HG03060 (cell line): ENCODE measurements around the gene SDK2.
"Not testable (repeated sequence)": the region's sequence is repeated elsewhere in the genome, so short reads cannot be mapped to it uniquely, and the experiment has no call there.

Experiments
- ATAC-seq: cut with Tn5 transposase; IDR thresholded peaks from one replicate; pipeline ENCODE4 v1.9.1; 2021; ENCODE audit warnings: low read depth, moderate number of reproducible peaks; ENCODE audit not compliant: unreplicated experiment

The SDK2 gene

DNA sequence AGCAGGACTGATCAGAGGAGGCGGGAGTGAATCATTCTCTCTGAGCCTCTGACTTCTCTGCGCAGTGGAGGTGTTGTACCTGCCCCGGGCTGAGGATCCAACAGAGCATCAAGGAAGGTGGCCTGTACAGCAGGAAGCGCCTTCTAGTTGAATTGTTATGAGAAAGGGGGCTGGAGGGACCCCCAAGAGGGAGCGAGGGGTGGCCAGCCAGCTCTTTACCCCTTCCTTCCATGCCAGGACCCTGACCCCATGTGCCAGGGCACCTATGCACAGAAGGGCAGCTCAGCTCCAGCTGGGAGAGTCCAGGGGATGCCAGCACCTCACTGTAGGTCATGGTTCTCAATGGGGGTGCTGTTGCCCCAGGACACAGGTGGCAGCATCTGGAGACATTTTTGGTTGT is 149.3 kb downstream of the SDK2 start:
- ATAC-seq, result no peak

DNA sequence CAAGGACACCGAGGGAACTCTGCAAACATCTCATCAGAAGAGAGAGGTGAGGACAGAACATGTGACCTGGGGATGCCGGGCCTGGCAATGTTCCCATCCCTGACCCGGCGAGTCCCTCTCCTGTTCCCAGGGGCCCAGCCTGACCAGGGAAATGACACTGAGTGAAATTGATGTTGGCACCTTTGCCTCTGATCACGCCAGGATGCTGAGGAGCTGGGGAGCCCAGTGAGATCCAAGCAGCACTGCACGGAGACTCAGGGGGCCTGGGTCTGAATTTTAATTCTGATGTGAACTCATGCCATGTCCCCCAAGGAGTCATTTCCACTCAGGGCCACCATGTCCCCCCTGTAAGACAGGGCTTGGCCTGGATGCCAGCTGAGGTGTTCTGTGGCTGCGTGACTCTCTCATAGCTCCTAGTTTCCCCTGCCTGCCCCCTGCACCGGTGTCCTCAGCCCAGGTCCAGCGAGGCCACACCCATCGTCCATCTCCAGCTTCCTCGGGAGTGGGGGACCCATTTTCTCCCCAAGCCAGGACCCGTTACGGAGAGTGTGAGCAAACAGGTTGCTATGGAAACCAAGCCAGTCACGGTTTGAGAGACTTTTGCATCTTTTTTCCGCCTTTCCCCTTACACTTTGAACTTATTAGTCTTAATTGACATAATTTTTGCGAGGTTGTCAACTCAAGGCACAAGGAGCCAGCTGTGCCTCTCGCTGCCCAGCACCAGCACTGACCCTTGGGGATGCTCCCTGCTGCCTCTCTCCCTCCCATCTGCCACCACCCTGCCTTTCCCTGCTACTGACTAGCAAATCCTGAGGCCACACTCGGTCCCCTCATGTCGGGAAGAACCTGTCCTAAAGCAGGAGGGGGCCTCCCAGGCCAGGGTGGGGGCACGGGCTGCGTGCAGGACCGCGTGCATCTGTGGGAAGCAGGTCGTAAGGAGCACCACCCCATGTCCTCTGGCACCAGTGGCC is 150.0 kb downstream of the SDK2 start:
- no peak for ATAC-seq

DNA sequence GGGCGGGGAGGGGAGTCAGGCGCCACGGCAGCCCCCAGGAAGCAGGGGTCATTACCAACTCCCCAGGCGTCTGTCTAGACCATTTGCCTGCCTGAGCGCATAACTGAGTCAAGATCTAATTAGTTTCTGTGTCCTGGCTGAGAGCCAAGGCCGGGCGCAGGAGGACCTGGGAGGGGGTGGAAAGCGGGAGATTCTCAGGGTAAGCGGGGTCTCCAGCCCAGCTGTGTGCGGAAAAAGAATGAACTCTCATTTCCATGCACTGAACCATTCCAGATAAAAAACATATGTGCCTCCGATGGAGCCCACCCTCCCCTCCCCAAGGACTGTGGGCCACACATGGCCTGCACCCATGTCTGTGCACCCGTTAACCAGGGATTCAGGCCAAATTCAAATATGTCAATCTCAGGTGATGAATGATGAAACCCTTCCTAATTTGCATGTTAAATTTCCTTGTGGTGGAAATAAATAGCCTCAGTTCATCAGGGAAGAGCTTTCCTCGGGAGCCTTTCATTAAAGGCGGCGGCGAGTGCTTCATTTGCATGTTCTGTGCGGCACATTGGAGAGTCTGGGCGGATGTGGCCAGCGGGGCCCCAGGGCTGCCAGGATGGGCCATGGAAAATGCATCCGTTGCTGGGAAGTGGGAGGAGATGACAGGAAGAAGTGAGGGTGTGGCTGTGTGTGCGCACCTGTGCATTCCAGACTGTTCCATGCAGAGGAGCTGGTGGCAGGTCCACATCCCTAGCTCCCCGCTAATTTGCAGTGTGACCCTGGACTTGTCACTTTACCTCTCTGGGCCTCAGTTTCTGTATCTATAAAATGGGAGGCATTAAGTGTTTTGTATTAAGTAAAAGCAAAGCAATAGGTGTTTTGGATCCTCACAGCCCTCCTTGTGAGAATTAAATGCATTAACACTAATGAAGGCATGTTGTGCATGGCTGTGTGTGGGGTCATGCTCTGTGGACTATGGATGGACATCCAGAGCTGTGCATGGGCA is 151.1 kb downstream of the SDK2 start:
- no peak for ATAC-seq

DNA sequence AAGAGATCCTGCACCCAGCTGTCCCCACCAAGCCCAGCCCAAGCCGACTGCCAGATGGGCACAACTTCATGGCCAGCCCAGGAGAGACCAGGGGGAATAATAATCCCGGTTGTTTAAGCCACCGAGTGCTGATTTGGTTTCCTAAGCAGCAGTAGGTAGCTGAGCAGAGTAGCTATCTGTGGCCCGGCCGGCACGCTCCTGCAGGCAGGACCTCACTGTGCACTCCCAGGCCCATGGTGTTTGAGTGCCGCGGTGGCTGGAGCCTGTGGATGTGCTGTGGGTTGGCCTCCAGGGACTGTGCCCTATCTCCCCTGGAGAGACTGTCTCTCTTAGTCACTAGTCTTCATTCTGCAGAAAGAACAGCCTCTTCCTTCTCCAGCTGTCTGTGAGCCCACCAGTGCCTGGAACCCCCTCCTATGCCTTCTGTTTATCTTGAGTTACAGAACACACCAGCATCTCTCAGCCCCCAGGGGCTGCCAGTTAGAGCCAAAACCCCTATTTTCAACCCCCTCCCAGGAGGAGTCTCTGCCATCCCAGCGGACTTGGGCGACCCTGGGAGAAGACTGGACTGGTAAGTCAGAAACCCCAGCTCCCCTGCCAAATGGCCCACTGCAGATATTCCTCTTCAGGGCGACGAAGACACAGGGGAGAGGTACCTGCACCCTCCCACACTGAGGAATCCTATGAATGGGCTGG is 152.0 kb downstream of the SDK2 start:
- no peak for ATAC-seq

DNA sequence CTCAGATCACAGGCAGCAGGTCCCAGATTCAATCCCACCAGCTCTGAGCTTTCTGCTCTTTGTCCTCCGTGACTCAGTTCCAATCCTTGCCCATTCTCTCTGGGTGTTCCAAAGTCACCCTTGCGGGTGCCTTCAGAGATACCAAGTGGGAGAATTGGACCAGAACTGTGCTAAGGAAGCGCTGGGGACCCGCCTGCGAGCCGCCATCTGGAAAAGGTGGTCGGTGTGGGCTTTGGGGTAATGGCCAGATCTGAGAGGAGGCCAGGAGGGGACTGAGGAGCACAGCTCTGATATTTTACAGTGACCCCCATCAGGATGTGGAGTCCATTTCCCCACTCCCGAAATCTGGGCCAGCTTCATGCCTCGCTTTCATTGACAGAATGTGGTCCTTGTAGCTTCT is 152.6 kb downstream of the SDK2 start:
- no peak for ATAC-seq

DNA sequence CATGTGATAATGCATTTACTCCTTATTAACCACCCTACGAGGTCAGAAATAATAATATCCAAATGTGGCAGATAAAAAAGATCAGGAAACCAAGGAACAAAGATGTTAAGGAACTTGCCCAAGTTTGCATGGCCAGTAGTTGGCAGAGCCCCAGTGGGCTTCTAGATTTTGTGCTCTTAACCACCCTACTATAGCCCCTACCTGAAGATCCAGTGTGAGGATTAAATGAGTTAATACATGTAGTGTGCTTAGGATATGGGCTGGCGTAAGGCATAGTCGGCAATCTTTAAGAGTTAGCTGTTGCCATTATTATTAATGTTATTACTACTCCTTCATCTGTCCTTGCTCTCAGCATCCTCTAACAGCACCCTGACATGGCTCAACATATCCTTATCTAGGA is 153.4 kb downstream of the SDK2 start:
- ATAC-seq, result no peak

DNA sequence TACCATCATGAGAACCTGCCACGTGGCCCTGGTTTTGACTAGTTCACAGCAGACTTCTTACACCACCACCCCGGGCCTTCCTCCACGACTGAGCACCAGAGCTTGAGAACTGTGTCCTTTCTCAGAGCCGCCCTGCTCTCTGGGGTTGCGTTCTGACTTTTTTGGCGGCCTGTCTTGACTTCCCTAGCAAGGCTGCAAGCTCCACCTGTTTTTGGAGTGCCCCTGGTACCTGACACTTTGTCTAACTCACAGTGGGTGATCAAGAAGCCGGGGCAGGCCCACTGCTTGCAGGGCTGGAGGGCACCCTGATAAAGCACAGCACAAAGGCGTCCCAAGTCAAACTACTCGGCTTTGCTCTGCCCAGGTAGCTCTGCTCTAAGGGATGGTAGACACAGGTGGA is 154.3 kb downstream of the SDK2 start:
- ATAC-seq, result no peak

DNA sequence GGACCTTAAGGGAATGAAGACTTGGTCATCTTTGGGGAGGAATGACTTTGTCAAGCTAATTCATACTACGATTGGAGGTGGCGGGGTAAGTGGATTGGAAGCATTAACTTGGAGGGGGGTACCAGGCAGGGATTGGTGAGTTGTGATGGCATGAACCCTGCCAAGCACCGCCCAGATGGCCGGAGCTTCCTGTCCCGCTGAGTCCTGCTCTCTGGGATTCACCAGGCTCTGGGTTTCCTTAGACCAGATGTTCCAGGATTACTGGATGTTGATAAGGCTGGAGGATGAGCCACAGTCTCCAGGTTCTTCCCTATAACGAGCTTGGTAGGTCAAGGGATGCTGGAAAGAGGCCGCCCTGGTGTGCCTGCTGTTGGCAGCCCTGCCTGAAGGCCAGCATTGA is 154.9 kb downstream of the SDK2 start:
- ATAC-seq, result no peak

DNA sequence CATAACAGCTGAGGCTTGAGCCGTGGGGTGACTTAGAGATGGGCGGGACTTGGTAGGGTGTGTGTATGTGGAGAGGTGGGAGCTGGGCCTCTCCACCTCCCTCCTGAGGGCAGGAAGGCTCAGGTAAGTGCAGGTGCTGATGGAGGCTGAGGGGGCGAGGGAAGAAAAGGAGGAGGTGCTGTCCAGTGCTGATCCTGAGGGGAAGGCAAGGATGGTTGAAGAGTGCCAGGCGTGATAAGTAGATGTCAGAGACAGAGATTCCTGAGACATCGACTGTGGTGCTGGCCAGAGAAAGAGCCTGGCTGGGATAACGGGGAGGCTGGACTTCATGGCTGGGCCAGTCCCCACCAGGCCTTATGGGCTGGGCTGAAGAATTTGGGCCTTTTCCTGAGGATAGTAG is 159.1 kb downstream of the SDK2 start:
- no peak for ATAC-seq

DNA sequence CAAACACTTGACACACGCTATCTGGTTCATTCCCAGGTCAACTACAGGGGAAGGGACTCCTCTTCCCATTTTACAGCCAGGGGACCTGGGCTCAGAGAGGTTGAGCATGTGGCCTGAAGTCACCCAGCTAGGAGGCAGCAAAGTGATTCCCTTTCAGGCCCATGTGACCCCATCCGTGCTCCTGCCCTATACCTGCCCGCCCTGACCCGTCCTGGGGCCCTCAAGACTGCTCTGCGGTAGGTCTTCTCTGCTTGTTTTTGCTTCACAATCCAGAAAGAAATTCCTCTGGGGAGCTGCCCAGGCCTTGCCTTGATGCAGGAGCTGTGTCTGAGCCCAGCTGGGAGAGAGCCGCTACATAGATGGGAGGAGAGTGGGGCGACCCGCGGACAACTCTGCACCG is 161.4 kb downstream of the SDK2 start:
- ATAC-seq, result no peak

DNA sequence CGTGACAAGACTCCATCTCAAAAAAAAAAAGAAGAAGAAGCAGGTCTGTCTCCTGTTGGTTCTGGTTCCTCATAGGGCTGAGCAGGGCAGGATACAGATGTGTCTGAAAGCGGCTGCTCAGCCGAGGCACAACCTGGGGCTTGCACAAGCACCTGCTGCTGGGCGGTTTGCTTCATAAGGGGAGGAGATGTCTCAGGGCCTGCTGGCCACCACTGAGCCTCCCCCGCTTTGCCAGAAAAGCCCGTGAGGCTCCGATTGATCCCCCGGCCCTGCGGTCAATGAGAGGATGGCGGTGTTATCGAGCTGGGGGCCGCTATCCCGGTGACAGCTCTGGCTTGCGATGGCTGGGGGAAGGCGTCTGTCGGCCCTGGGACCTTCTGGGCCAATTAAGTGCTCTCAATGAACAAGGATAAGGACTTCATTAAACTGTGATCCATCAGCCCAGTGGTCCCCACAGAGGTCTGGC is 162.0 kb downstream of the SDK2 start:
- no peak for ATAC-seq

DNA sequence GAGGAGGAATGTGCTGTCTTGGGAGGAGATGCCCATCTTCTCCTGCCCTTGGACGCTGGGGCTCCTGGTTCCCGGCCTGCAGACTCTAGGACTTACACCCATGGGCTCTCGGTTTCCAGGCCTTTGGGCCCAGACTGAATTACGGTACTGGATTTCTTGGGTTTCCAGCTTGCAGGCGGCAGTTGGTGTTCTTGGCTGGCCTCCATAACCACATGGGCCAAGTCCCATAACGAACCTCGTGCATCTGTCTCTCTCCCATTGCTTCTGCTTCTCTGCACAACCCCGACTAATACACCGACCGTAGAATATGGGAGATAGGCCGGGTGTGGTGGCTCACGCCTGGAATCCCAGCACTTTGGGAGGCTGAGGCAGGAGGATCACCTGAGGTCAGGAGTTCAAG is 162.6 kb downstream of the SDK2 start:
- ATAC-seq, result no peak

DNA sequence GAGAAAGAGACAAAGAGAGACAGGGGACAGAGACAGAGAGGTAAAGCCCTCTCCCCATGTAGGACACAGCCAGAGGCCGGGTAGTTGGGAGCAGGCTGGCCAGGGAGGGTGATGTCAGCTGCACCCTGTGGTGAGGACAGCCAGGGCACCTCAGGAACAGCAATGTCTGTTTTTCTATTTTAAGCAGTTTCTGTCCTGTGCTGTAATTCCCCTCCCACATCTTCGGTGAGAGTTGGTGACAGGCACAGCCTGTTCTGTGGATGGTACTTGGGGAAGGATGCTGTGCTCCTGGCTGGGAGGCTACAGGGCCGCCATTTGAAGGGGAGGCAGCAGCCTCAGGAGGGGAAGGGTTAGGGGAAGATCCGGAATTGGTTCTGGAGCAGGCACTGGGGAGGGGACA is 163.5 kb downstream of the SDK2 start:
- ATAC-seq, result no peak

DNA sequence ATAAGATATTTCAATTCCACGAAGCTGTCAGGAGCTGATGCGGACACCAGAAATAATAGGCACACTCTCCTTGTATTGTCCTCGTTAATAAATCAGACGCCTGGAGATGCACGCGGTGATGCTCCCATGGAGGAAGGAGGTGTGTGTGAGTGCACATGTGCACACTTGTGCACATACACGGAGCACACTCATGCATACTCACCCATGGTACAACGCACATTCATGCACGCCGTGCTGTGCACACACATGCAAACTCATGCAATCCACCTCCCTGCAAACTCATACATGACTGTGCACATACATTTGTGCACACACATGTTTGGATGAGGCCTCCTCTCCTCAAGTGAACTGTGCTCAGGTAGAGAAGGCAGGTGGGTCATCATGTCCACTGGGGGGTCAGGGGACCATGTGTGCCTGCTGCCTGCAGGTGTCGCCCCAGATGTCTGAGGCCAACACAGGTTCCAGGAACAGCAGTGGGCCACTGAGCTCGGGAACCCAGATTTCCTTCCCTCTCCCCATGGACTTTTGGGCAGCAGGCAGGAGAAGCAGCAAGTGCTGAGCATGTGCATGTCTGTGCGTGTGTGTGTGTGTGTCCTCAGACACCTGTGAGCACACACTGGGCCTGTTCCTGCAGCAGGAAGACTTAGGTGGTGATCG is 165.3 kb downstream of the SDK2 start:
- no peak for ATAC-seq

DNA sequence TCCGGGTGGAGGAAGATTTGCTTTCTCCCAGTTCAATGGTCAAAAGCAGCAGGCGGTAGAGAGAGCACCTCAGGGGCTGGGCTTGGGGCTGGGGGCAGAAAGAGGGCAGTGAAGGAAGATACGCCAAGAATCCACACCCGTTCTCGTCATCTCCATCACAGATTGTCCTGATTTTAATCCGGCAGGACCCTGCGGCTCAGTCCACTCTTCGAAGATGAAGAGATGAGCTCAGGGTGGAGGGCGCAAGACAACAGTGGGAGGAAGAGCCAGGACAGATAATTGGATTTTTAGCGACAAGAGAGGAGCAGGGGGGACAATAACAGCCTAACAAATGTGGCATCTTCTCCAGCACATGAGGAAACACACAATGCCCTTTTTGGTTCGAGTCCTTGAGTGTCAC is 165.9 kb downstream of the SDK2 start:
- ATAC-seq, result no peak

DNA sequence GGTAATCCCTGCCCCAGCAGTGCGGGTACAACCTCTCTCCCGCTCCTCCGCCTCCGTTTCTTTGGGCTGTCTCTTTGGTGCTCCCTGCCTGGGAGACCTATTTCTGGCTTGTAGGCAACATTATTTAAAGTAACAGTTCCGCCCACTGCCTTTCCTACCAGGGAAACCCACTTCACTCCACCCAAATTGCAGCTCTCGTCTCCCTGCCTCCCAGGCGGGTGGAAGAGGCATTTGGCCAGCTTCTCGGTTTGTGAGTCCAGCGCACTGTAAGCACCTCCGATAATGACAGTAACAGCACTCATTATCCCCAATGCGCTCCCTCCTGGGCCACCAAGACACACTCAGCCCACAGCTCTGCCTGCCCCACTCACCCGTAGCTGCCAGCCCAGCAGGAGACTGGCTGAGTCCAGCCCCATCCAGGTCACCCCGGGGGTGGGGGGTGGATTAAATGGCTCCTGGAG is 167.3 kb downstream of the SDK2 start:
- no peak for ATAC-seq

DNA sequence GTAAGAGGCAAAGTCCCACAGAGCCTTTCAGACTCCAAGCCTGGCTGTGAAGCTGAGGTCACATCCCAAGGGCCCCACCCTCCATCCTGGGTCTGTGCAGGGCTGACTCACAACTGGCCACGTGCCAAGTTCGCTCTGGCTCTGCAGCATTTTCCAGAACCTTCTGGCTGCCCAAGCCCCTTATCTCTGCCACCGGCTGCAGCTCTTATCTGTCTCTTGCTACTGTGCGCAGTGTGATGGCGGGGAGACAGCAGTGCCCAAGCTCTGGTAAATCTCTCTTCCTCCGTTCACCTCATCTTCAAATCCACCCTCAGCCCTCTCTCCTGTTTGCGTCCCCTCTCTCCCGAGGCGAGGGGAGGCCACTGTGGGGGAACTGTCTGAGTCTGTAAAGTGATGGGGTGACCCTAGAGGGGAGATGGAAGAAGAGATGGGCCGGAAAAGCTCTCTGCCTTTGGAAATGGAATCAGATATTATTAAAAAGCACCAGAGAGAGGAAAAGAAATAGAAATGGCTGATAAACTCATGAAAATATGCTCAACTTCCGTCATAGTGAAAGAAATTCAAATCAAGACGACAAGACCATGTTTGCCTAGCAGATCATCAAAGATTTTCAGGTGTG is 169.8 kb downstream of the SDK2 start:
- ATAC-seq, result no peak

DNA sequence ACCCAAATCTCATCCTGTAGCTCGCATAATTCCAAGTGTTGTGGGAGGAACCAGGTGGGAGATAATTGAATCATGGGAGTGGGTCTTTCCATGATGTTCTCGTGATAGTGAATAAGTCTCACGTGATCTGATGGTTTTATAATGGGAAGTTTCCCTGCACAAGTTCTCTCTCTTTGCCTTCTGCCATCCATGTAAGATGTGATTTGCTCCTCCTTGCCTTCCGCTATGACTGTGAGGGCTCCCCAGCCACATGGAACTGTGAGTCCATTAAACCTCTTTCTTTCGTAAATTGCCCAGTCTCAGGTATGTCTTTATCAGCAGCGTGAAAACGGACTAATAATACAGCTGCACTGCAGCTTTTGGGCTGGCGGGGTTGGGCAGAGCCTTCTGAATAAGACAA is 171.5 kb downstream of the SDK2 start:
- ATAC-seq, result not testable (repeated sequence)

DNA sequence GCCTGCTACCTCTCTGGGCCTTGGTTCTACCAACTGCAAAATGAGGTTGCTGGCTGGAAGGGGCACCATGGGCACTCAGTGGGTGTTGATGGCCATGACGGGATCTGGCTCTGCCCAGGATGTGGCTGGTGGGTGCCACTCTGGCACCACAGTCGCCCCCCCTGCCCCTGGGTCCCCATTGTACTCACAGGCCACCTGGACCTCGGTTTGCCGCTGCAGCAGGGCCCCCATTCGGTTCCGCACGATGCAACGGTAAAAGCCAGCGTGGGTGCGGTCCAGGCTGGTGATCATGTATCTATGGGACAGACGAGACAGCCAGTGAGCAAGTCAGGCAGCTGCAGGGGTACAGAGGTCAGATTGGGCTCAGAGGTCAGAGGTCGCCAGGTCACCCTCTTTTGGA is 172.3 kb downstream of the SDK2 start:
- ATAC-seq, result no peak
